CD4-positive, alpha-beta T cell treated with Interleukin-4 for 1 hour (primary cell): ENCODE measurements around the gene SLC24A3.

Source experiments
- DNase-seq, 2 donors: peaks; one replicate each; pipeline ENCODE4 v3.0.0-alpha.2; 2020 to 2022

SLC24A3 gene

DNA sequence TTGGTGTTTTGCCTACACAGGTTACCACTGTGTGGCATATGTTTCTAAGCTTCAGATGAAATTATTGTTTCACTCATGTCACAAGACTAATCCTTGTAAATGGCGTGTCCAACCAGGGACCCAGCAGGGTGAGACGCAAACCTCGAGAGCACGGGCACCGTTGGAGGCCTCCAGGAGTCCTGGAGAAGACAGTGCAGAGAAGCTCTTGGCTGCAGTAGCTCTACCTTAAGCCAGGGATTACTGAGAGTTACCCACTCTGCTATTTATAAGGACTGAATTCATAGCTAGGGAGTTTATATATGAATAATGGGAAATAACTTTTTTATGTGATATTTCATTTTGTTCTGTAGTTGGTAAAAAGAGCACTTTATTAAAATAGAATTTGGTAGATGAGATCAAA is 137.4 kb downstream of the SLC24A3 start:
- no peak for DNase-seq

DNA sequence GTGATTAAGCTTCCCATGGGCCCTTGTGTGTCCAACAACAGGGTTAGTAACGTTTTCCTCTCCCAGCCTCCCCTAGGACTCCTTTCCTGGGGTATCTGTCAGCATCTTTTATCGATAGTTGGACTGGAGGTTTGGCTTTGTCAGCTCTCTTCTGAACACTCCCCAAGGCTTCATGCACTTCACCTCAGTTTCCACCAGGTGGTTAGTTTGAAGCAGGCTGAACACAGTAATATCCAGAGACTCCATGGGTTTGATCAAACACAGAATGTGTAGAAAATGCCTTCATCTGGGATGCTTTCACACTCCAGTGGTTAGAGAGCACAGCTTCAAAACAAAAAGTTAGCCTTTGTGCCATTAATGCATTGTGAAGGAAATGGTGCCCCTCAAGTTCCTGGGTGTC is 139.1 kb downstream of the SLC24A3 start:
- no peak for DNase-seq

DNA sequence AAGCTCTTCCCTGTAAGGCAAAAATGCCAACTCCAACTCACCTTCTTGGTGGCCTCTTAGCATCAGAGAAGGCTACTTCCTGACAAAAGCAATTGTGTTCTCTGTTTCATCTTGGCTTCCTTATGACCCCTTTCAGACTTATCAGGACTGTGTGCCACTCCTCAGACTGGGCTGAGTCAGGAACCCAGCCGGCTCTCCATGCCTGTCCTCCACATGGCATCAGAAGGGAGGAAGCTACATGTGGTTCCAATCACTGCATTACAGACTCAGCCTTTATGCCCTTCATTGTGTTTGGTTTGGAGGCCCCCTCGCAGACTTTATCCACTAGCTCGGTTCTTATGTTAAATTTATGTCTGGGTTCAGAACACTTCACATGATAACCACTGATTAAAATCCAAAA is 142.5 kb downstream of the SLC24A3 start:
- no peak for DNase-seq

DNA sequence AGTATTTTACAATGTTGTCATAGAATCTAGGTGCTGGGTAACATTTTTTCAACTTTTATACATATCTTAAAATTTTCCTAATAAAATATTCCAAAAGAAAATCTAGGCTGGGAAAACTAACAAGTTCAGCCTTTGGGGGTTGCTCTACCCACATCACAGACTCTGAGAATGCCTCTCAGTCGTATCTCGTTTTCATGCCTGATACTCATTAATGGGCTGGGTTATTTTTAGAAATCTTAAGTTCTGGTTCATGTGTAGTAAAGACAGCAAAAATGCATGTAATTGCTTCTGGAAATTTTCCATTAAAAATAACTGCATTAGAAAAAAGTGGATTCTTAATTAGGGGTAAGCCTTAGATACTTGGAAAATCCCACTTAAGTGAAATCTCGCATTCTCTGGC is 149.3 kb downstream of the SLC24A3 start:
- DNase-seq = no peak

DNA sequence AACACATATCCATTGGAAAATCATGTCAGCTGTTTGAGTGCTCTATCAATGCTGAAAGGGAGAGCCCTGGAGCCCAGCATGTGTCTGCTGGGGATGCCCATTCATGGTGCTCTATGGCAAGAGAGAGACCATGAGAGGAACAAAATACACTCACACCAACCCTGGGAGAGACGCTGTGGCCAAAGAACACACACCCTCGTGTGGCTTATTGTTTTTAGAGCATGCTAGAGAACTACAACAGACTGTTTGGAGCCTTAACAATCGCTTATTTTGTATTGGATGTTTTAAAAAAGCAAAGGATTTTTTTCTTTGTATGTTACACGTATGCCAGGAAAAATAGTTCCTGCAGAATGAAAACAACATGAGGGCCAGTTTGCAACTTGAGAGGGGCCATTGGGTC is 151.0 kb downstream of the SLC24A3 start:
- DNase-seq = no peak

DNA sequence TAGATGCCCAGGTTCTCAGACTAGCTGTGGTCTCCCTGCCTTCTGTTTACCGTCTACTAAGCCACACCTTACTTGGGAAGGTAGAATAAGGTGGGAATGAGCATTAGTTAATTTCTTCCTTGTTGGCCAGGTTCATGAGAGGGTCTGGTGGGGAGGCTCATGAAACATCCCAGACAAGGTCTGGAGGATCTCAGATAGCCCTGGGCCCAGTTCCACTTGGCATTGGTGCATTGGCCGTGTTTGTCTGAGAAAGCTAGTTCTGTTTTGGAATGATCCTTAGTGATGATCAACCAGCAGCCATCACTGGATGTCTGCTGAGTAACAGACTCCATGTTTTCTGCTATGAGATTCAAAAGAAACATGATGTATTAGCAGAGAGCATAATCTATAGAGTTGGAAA is 155.1 kb downstream of the SLC24A3 start:
- no peak for DNase-seq

DNA sequence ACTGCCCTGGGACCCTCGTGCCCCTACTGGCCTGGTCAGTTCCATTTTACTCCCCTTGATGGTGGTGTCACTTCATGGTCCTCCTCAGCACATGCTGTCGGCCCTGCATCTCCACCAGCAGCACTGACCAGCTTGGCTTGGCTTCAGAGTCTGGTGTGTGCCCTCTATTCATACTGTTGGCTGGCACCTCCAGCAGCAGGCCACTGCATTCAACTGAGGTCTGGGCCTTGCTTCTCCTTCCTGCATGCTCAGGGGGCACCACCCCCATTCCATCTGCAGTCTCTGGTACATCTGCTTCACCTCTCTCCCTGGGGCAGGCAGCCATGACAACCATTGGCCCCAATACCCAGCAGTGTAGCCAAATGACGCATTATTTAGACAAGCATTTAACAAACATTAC is 155.9 kb downstream of the SLC24A3 start:
- no peak for DNase-seq

DNA sequence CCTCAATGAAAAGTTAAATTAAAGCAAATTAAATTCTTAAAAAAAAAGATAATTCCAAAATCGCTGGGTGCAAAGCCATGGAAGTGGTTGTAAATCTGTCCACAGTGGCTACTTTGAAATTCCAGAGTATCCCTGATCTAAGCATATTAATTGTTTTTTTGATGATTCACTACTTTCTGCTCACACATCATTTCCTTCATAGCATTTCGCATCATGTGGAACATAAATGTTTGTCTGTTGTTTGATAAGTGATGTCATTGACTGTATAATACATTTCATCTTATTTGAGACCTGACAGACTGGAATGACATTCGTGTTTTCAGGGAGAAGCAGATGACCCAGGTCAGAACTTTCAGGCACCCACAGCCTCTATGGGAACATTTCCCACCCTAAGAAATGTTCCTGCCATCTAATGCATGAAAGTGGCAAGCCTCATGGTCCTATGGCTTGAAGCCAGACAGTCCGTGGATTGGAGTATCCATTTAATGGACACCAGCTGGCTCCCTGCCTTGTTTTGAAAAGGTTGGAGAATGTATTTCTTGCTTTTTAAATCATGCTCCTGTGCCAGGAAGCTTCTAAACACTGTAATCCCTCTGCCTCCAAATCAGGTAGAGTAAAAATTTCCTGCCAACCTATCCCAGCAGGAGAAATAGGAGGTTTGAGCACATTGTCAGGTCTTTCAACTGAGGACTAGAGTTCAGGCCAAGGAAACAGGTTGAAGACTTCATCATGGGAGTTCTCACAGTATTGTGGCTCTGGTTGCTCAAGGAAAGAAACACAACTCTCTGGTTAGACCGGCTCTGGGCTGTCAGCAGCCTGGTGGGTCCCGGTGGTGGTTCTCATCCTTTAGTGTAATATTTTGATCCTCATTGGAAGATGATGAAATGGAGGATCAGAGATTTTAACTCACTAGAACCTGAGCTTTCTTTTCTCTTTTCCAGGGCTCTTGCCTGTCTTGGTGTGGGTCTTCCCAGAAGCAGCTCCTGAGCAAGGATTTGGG is 157.9 kb downstream of the SLC24A3 start:
- no peak for DNase-seq

DNA sequence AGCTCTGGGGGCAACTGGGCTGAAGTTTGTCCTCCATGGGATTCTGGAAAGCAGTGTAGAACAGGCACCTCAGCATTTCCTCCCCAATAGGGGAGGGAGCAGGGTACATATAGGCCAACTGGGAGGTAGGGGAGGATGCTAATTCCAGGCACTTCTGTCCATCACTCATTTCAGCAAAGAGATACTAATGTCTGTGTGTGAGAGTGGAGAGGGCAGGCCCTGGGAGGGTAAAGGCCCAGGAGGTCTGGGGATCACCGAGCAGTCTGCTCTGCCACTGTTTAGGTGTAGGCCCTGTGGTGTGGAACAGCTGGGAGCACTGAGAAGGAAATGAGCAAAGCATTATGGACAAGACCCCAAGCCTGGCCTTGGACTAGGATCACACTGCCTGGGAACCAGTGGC is 158.7 kb downstream of the SLC24A3 start:
- DNase-seq = no peak

DNA sequence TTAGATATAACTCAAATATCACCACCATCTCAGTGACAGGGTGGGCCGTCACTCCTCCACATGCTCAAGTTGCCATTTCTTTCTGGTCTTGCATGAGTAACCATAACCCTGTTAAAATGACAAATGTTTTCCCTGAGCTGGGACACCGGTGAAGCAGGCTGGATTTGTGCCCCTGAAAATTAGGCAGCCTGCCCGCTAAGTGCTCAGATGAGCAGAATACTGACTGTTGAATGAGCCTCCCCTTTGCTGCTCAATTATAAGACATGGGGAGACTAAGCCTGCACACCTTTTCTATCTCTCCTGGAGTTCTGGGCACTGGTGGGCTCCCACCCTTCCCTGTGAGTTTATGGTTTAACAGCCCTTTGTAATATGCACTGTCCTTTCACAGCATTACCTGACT is 161.8 kb downstream of the SLC24A3 start:
- no peak for DNase-seq

DNA sequence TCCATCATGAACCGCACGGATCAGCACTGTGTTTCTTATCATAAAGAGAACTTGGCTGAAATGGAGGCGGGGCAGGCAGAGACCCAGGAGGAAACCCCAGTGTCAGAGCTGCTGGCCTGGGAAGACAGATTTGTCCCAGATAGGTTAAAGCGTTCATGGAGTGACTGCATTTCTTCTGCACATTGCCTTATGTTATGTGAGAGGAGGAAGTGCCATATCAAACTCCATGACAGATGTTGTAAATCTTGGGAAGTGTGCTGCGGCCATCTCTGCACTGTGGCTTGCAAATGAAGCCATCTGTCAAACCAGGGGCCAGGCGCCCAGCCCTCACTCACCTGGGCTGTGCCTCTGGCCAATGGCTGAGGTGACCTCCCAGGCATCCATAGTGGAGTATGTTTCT is 163.0 kb downstream of the SLC24A3 start:
- DNase-seq = no peak

DNA sequence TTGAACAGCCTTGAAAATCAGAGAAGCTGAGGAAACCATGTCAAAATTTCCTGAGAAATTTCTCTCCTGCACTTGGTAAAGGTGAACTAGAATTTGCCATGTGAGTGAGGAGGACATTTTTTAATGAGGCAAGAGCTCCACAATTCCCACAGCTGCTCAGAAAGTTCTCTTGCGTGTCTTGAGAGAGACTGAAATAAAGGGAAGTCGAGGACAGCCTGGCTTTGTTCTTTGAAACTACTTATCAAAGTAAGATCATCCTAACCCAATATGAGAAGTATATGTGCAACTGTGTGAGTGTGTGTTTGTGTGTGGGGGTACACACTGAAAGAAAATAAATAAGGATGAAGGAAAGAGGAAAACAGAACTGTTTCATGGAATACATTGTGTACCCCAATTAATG is 163.4 kb downstream of the SLC24A3 start:
- no peak for DNase-seq

DNA sequence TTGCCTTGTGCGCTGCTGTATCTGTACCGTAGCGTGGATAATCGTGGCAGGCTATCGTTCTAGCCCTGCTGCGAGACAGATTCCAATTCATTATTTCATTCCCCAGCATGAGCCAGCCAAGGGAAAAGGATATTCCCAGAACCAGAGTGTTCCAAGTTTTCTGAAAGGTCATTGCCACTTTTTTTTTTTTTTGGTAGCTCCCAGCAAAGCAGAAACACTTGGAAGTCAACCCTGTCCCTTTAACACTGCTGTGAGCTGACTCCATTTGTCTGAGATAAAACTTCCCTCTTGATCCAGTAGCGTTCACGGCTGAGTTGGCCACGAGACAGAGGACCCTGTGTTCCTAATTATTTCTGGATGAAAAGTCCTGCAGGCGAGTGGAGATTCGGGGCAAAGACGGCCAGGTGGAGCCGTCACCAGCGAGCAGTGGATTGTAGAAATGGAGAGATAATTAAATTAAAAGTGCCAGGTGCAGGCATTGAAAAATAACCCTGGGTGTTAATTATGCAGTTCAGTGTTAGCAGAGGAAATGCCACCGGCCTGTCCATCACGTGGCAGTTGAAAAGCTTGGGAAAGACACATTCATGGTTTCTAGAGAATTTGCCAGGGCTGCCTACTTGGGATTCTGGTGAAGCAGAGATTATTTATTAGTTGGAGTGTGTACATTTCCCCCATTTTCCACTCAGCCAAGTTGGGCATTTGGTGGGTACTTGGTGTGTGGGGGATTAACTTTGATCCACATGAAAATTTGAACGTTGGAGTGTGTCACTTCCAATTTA is 164.2 kb downstream of the SLC24A3 start:
- DNase-seq = no peak

DNA sequence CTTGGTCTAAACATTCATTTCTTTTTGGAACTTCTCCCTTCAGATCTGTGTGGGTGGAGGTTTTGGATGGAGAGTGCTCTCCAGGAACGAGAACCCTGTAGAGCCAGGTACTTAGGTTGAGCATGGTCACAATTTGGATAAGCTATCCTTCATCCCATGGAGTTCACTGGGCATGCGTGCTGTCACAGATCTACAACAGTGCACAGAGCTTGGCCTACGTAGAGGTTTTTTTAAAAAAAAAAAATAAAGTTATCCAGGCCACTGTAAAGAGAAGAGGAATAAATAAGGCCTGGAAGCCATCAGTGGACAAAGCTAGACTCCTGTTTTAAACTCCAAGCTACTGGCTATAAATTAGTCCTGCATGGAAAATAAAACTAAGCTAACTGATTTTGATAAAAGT is 165.6 kb downstream of the SLC24A3 start:
- no peak for DNase-seq

DNA sequence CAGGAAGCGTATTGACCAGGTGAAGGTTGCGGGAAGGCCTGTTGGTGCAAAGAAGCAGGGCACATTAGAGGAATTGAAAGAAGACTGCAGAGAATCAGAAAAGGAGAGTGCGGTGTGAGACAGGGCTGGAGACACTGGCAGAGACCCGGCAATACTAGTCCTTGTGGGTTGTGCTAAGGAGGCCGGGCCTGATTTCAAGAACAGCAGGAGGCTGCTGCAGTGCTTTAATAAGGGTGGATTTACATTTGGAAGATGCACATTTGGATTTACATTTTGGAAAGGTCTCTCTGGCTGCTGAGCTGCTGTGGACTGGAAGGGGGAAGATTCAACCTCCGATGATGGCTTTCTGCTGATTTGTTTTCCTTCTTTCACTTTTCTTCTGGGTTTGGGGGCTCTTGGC is 167.8 kb downstream of the SLC24A3 start:
- DNase-seq = no peak

DNA sequence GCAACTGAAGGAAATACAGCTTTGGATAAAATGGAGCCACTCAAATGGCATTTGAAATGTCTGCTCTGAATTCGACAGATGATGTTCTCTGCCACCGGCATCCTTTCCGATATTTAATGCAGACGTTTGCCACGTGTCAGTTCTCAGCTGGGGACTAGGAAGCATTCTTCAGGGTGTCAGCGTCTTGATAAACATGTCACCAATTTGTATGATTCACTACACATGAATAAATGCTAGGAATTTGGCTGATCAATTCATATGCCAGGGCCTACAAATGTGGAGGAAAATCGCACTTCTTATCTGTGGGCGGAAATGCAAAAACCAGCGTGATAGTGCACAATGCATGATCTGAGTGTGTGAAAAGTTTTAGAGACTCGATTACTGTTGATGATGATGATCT is 169.5 kb downstream of the SLC24A3 start:
- DNase-seq = no peak

DNA sequence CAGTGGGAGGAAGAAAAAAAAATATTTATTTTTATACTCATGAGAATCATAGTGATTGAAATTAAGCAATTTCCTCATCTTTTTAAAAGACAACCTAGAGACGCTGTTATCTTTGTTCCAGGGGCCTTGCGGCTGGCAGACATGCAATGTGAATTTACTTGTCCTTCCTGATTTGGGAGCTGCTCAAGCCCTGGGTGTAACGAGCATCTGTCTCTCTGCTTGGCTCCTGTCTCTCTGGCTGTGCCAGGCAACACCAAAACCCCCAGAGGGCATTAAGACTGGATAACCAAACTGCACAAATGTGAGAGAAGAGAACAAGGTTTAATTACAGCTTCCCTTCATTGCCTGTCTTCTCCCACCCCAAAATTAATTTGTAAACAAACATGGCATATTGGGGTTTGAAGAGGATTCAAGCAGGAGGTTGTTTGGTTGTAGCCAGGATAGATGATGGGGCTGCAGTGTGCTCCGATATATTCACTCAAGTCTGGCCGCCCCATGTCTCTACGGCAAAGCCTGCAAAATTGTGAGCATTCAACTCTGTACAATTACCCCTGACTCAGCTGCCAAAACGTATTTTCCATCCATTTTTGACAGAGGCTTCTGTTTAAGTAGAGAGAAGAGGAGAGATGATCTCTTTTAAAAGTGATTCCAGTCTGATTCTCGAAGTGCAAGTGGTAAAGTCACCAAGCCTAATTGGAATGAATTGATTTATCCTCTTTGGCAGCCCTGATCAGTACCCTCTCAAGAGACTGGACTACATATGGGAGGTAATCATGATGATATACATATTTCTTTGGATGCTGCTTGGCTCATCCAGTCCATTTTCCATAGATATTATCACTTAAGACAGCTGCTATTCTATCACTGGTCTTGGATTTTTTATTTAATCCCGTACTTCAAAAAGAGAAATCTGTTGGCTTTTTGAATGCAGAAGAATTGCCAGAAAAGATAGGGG is 170.2 kb downstream of the SLC24A3 start:
- DNase-seq = no peak

DNA sequence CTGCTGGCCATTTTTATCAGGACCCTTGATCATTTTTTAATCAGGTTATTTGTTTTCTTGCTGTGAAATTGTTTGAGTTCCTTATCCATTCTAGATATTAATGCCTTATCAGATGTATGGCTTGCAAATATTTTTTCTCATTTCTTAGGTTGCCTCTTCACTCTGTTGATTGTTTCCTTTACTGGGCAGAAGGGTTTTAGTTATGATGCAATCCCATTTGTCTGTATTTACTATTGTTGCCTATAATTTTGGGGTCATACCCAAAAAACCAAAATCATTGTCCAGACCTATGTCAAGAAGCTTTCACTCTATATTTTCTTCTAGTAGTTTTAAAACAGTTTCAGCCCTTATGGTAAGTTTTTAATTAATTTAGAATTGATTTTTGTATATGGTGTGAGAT is 172.5 kb downstream of the SLC24A3 start:
- DNase-seq = no peak

DNA sequence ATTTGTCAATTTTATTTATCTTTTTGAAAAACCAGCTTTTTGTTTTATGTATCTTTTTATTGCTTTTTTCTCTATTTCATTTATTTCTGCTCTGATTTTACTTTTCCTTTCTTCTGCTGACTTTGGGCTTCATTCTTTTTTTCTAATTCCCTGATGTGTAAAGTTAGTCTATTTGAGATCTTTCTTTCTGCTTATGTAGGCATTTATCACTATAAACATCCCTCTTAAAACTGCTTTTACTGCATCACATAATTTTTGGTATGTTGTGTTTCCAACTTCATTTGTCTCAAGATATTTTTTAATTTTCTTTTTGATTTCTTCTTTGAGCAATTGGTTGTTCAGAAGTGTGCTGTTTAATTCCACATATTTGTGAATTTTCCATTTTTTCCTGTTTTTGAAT is 174.8 kb downstream of the SLC24A3 start:
- DNase-seq = no peak

DNA sequence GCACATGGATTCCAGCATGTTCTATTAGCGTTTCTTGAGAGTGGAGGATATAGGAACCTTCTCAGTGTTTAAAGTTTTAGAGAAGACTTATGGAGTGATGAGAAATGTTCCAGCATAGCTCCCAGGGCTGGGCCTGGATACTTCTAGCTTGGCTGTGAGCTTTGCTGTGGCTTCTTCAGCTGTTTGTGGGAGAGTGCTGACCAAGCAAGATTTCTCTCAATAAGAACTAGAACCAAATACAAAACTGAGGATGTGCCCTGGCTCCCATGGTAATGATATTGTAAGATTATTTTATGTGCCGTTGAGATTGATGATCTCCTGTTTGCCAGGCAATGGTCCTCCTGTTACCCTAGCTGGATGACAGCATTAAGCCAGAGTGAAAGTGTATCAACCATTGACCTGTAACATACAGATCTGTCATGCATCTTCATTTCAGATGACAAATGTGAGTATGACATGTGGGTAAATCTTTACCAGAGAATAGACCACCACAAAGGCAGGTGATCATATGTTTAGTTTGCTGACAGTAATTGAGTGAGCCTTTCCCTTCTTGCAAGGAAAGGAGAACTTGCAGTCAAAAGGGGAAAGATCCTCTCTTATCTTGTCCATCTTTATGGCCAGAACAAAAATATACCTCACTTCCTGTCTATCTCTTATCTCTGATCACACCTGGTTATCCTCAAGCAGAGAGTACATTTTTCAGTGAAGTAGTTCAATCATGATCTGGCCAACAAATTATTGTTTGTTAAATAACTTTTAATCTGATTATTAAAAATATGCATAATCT is 180.1 kb downstream of the SLC24A3 start:
- no peak for DNase-seq

DNA sequence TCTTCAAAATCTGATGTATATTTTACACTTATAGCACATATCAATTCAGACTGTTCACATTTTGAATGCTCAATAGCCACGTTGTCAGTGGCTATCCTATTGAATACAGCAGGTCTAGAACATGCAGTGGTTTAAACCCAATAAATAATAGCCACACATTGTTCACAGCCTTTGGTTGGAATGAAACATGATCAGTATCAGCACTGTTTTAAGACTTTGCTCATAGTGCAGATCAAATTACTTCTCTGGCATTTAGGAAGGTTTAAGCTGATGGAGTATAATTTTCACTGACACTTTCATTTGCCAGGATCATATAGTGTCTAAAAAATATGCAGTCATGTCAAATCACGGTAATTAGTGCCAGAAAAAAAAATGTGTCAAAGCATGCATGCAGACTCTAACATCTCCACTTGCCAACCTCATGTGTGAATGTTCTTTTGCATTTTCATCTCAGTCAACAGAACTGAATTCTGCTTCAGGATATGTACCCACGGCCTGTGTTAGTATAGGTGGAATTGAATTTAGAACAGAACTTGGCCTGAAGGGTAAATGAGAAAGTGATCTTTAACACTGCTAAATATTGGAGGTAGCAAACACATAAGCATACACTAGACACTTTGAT is 184.1 kb downstream of the SLC24A3 start:
- no peak for DNase-seq

DNA sequence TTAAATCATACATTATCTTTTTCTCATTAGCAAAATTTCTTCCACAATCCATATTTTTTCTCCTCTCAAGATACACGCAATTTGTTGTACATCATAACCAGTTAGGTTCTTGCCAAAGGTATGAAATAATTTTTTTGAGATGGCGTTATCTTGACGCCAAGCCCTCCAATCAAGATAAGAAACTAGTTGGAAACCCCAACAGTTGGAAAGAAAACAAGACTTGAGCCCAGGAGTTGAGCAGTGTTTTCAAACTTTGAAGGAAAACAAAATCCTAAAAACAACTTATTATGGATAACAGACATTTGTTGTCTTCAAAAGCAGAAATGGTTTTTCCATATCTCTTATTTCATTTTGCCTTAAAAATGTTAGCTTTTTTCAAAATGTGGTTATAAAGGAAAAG is 184.8 kb downstream of the SLC24A3 start:
- no peak for DNase-seq
